Small intestine (tissue), 7 donors: ENCODE data around the gene SAMD11. TPM values are rescaled to one million over a fixed set of nuclear protein-coding genes. Genes with fewer than 3 reads are reported as not detected.

Experiments
- DNase-seq, 2 donors: peaks; one replicate each; pipeline versions ENCODE4 v3.0.0 to v3.0.0-alpha.2; 2013
- FAIRE-seq: peaks from 2 replicates; lab custom pipeline; 2012; peaks lifted over from hg19 to GRCh38; lab: Jason Lieb, UNC
- H3K27ac ChIP-seq, 3 donors: one replicate each; pipeline ENCODE4 v1.5.1; 2013; ENCODE audit warnings: low read length in 2 of 3, mild to moderate bottlenecking in 2 of 3, control low read depth in 1 of 3, inconsistent platforms in 1 of 3, low read depth in 1 of 3, moderate library complexity in 1 of 3
- H3K27me3 ChIP-seq, 3 donors: one replicate each; pipeline ENCODE4 v1.6.1; 2013; ENCODE audit warnings: low read length in 3 of 3, inconsistent platforms in 1 of 3; ENCODE audit not compliant: control insufficient read depth in 3 of 3, insufficient read depth in 3 of 3
- H3K36me3 ChIP-seq, 3 donors: one replicate each; pipeline ENCODE4 v1.6.1; 2013; ENCODE audit warnings: low read length in 3 of 3, inconsistent platforms in 1 of 3, low read depth in 1 of 3, mild to moderate bottlenecking in 1 of 3, moderate library complexity in 1 of 3; ENCODE audit not compliant: control insufficient read depth in 3 of 3, insufficient read depth in 2 of 3
- H3K4me1 ChIP-seq, 3 donors: one replicate each; pipeline ENCODE4 v1.6.1; 2013; ENCODE audit warnings: low read length in 2 of 3, inconsistent platforms in 1 of 3, low read depth in 1 of 3, mild to moderate bottlenecking in 1 of 3, moderate library complexity in 1 of 3; ENCODE audit not compliant: control insufficient read depth in 3 of 3, insufficient read depth in 2 of 3
- H3K4me3 ChIP-seq, 3 donors: one replicate each; pipeline ENCODE4 v1.5.1; 2013; ENCODE audit warnings: low read length in 3 of 3, control low read depth in 1 of 3, inconsistent platforms in 1 of 3, low read depth in 1 of 3, mild to moderate bottlenecking in 1 of 3, moderate library complexity in 1 of 3
- H3K9me3 ChIP-seq, 2 donors: one replicate each; pipeline ENCODE4 v1.6.1; 2013; ENCODE audit warnings: low read depth in 1 of 2, low read length in 1 of 2; ENCODE audit not compliant: control insufficient read depth in 2 of 2, insufficient read depth in 1 of 2
- WGBS, 3 donors: extraction: QIAGEN DNeasy Blood & Tissue Kit; methylation state at CpG; one replicate each; pipeline ENCODE4 v1.1.7; 2013; 5-methylcytosine and 5-hydroxymethylcytosine counted together
- polyA plus RNA-seq, 4 donors: library from polyadenylated mRNA; stranded (reverse) in 3 of 4; unstranded in 1 of 4; fragments of 200-250 nt in 3 of 4; fragments of 120-200 nt in 1 of 4; gene quantifications; one replicate each; pipeline versions ENCODE4 v1.2.1 to v1.2.3, GENCODE V29; 2013
- donor health status: healthy with polysubstance abuse.
- donor health status: control.
- donor health status: control.
- donor health status: Bipolar disorder and iron deficiency.
- donor health status: healthy.

Gene SAMD11
- polyA plus RNA-seq, 4 donors: 0.89 to 13.6 (median 6.8) TPM

GRCh38 chr1:907611-908451 is 15.9 kb upstream of the SAMD11 start:
- H3K4me3 ChIP-seq: no peak overlapping the region
- FAIRE-seq (no peak), DNase-seq (peak in 1 of 2 donors; percentile 1)
- peaks cover 4 to 48% (median 6%) of the 10 kb centered on the region in 3 donors for H3K27me3 ChIP-seq
- 66 to 87% (median 78%) methylated on average over 17 of the region's 17 CpGs for WGBS, 3 donors
- H3K36me3 ChIP-seq: no peaks in the 10 kb centered on the region
- H3K27ac ChIP-seq: no peak overlapping the region
- peaks cover 0 to 49% (median 0%) of the 10 kb centered on the region in 3 donors for H3K4me1 ChIP-seq
- no peaks in the 10 kb centered on the region for H3K9me3 ChIP-seq

DNA sequence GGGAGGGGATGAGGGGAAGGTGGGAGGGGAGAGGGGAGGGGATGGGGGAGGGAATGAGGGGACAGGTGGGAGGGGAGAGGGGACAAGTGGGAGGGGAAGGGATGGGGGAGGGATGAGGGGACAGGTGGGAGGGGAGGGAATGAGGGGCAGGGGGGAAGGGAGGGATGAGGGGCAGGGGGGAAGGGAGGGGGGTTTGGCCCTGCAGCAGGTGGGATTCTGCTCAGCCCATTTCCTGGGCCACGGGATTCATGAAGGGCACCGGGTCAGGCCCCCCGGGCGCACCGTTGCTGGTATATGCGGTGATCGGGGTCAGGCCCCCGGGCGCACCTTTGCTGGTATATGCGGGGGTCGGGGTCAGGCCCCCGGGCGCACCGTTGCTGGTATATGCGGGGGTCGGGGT is 15.1 kb upstream of the SAMD11 start:
- no peaks in the 10 kb centered on the region for H3K9me3 ChIP-seq
- peaks cover 6 to 45% (median 10%) of the 10 kb centered on the region in 3 donors for H3K27me3 ChIP-seq
- no peaks in the 10 kb centered on the region for H3K36me3 ChIP-seq
- FAIRE-seq (no peak), DNase-seq (no peak)
- H3K27ac ChIP-seq: no peak overlapping the region
- no peak overlapping the region for H3K4me3 ChIP-seq
- peaks cover 0 to 51% (median 0%) of the 10 kb centered on the region in 3 donors for H3K4me1 ChIP-seq
- WGBS, 3 donors: 58 to 89% (median 78%) methylated on average over 5 to 16 of the region's 16 CpGs

DNA sequence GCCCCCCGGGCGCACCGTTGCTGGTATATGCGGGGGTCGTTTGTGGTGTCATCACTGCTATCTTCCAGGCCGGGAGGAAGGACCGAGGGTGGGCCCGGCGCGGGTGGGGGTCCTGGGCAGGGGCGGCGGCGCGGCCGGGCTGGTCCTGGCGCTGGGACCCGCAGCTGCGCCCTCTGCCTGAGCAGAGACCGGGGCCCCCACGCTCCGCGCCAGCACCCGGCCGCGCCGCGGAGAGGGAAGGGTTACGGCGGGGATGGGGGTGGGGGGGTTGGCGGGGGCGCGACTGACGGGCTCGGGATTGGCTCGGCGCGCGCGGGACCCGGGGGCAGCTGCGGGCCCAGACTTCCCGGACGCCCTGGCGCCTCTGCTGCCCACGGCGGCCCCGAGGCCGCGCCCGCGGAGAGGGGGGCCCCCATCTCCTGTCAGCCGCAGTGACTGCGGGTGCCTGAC is 13.8 kb upstream of the SAMD11 start:
- H3K9me3 ChIP-seq: no peaks in the 10 kb centered on the region
- no peaks in the 10 kb centered on the region for H3K36me3 ChIP-seq
- 10 to 15% (median 11%) methylated on average over 25 to 53 of the region's 53 CpGs for WGBS, 3 donors
- FAIRE-seq: no peak
- no peak for DNase-seq
- H3K4me3 ChIP-seq: no peak overlapping the region
- H3K4me1 ChIP-seq: peaks cover 0 to 51% (median 0%) of the 10 kb centered on the region in 3 donors
- no peak overlapping the region for H3K27ac ChIP-seq
- H3K27me3 ChIP-seq: peaks cover 7 to 47% (median 10%) of the 10 kb centered on the region in 3 donors

DNA sequence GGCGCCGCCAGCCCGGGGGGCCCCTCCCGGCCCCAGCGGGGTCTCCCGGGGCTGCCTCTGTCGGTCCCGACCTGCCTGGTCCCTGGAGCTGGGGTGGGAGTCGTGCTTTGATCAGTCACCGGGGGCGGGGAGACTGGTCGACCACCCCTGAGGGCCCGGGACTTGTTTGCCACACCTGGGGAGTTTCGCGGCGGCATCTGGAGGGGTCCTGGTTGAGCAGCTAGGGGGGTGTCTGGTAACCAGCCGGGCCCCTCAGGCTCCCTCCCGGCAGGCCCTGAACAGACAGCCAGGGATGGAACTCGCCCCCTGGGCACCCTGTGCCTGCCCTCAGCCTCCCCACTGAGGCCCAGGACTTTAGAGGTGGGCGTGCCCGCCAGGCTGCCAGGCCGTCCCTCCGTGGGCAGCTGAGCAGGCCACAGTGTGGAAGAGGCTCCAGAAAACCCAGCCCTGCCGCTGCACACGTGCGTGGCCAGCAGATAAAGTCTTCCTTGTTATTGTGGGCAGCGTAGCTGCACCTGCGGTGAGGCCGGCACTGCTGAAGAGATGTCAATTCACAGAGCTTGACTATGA is 13.3 kb upstream of the SAMD11 start:
- Histone ChIP-seq H3K9me3 (no peaks in the 10 kb centered on the region), H3K36me3 (no peaks in the 10 kb centered on the region), H3K27ac (no peak overlapping the region), H3K27me3 (peaks cover 10 to 42% (median 10%) of the 10 kb centered on the region in 3 donors), H3K4me1 (peaks cover 0 to 46% (median 0%) of the 10 kb centered on the region in 3 donors), H3K4me3 (no peak overlapping the region)
- DNase-seq (no peak), FAIRE-seq (no peak)
- 9 to 20% (median 19%) methylated on average over 21 to 29 of the region's 29 CpGs for WGBS, 3 donors

DNA sequence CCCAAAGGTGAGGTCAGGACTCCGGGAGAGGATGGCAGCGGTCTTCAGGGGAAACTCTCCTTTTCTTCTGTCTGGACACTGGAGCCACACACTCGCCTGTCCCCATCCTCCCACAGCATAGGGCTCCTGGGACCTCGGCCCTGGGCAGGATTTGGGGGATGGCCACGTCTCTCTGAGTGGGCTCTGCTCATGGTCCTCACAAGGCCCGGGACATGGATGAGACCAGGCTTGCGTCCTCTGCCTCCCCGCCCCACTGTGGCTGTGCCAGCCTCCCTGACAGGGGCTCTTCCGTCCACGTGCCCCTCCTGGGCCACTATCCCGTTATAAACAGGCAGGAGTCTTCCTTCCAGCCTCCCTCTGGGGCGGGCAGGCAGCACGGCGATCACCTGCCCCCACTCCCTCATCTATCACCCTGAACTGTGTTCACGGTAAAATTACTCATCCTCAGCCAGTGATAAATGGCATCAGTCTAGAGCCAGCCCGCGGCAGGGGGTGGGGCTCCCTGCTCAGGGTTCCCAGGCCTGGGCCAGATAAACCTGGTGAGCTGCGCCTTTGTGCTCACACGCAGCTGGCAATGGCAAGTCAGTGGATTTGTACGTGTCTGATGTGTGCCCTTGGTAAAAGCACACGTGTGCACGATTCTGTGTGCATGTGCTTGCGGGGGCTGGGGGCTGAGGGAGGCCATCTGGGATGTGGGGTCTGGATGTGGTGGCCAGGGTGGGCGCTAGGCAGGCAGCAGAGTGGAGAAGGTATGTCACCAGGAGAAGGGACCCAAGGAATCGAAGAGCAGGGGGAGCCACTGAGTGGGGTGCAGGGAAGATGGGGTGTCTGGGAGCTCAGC is 12.6 kb upstream of the SAMD11 start:
- 13 to 50% (median 23%) methylated on average over 25 of the region's 25 CpGs for WGBS, 3 donors
- DNase-seq (peak; percentile 59 to 64), FAIRE-seq (no peak)
- no peak overlapping the region for H3K27ac ChIP-seq
- H3K27me3 ChIP-seq: peaks cover 10 to 41% (median 10%) of the 10 kb centered on the region in 3 donors
- no peaks in the 10 kb centered on the region for H3K9me3 ChIP-seq
- no peaks in the 10 kb centered on the region for H3K36me3 ChIP-seq
- peaks cover 0 to 43% (median 0%) of the 10 kb centered on the region in 3 donors for H3K4me1 ChIP-seq
- no peak overlapping the region for H3K4me3 ChIP-seq

DNA sequence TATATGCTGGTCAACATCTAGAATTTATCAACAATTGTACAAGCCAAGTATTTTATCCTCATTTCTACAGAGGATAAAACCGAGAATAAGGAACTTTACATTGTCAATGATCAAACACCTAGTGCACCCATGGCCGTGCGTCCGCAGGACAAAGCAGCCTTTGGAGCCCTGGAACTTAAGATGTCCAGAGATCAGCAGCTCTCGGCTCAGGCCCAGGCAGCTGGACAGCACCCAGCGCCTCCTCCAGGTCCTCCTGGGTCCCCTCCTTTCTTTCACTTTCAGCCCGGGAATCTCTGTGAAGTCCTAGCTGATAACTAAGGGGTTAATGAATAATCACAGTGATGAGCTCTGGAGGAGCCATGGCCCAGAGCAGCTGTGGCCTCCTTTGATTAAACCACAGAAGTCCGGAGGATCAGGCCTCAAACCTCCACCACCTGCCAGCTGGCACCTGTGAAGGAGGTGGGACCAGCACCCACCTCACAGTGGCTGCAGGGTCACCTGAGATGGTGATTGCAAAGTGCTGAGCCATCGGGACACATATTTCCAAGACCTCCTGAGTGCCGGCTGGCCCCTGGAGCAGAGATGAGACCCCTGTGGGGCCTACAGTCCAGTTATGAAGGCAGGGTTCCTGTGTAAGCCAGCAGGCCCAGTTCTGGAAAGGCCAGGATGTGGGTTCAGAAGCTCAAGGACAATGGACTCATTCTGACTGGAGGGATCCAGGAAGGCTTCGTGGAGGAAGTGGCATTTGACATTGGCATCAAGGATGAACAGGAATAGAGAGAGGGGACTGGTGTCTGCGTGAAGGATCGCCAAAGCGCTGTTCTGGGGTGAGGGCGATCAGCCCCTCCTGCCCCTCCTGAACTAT is 11.6 kb upstream of the SAMD11 start:
- no peak overlapping the region for H3K4me3 ChIP-seq
- H3K4me1 ChIP-seq: peaks cover 0 to 43% (median 0%) of the 10 kb centered on the region in 3 donors
- H3K27me3 ChIP-seq: peaks cover 10 to 44% (median 10%) of the 10 kb centered on the region in 3 donors
- DNase-seq: peak in 1 of 2 donors; percentile 38
- no peak overlapping the region for H3K27ac ChIP-seq
- no peak for FAIRE-seq
- no peaks in the 10 kb centered on the region for H3K9me3 ChIP-seq
- H3K36me3 ChIP-seq: no peaks in the 10 kb centered on the region
- 35 to 53% (median 37%) methylated on average over 15 of the region's 15 CpGs for WGBS, 3 donors

DNA sequence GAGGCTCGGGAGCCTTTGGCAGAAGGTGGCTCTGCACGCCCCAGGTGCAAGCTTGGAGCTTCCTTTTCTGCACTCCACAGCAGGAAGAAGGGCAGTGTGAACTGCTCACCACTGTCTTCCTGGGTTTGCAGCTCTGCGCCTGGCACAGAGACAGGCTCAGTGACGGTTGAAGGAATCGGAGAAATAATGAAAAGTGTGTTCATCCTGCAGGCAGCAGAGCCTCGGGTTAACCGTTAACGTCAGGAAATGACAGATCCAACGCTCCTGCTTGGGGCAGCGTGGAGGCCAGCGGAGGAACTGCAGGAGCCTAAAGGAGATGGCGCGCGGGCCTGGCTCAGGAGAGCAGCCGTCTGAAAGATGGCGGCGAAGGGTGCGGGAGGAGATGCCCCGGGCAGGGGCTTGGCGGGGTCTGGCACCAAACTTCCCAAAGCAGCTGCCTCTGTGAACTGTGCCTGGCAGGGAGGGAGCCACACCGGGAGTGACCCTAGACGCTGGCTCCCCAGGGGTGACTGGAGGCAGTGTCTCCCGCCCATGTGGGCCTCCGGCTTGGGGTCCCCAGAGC is 10.9 kb upstream of the SAMD11 start:
- 36 to 48% (median 38%) methylated on average over 24 of the region's 24 CpGs for WGBS, 3 donors
- no peak overlapping the region for H3K27ac ChIP-seq
- peaks cover 0 to 50% (median 0%) of the 10 kb centered on the region in 3 donors for H3K4me1 ChIP-seq
- no peaks in the 10 kb centered on the region for H3K36me3 ChIP-seq
- no peak overlapping the region for H3K4me3 ChIP-seq
- no peak for FAIRE-seq
- DNase-seq: peak in 1 of 2 donors; percentile 42
- H3K27me3 ChIP-seq: peaks cover 10 to 51% (median 10%) of the 10 kb centered on the region in 3 donors
- H3K9me3 ChIP-seq: no peaks in the 10 kb centered on the region
